Measurements from ENCODE around the gene C10orf88. TPM values are rescaled to one million over a fixed set of nuclear protein-coding genes. Genes with fewer than 3 reads are reported as not detected.
A peak's percentile ranks its signal among the peaks of the same experiment; 100 is the strongest.

C10orf88 gene, protein sequence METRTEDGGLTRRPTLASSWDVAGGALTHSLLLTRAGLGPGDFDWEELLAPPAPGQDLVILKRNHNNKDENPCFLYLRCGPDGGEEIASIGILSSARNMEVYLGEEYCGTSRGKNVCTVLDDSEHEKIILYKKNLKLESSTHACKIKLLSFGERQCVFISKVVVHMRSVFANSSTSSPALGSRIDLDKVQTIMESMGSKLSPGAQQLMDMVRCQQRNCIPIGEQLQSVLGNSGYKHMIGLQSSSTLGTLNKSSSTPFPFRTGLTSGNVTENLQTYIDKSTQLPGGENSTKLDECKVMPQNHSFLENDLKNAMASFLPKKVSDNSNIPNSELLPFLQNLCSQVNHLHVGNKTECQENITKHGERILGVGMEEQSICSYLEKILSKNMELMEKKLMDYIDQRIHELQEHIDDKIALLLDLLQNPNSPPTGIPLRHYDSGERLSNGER
- polyA plus RNA-seq, result 1 to 10 TPM; 3.1 to 4.0 TPM

DNA sequence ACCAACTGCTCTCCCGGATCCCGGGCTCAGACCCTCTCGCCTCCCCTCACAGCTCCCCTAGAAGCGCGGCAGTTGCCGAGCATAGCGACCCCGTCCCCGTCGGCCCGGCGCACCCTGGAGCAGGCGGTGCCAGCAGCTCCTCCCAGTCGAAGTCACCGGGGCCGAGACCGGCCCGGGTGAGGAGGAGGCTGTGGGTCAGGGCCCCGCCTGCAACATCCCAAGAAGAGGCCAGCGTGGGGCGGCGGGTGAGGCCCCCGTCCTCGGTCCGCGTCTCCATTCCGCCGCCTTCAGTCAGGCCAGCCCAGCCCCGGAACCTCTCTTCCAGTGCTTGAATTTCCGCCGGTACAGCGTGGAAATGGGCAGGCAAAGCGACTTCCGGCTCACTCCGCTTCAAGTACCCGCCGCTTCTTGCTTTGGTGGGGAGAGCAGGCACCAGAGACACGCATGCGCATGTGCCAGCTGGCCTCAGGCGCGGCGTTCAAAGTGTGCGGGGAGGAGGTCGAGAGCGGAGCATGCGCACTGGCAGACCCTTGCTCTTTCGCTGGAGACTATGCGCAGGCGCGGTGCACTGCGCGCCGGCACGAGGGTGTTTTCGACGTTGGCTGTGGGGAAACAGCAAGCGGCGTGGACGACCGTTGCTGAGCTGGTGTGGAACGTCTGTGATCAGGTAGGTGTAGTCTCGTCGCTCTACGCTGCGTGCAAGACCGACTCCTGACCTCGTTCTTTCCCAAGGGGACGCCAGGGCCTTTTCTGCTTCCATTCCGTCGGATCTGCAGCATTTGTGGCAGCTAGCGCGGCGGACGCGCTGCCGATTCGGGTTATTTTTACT, at the start of gene C10orf88:
Gene C10orf88, minus strand, starts transcription at position 326 of the 829 bp plus-strand sequence. Its CDS starts 49 bp downstream, at position 277.
- Histone ChIP-seq H3K9me3 (ENCODE audit: control insufficient read depth in 2 of 2, insufficient read depth in 1 of 2, low read depth in 1 of 2, low read length in 1 of 2) (peaks cover 0 to 5% of the 10 kb centered on the region in 2 donors), H3K27ac (ENCODE audit: low read depth in 2 of 2, low read length in 1 of 2) (peak within 1 kb of the TSS; percentile 45 to 92), H3K4me3 (ENCODE audit: low read depth in 1 of 2, low read length in 2 of 2) (peak within 1 kb of the TSS; percentile 74 to 99), H3K4me1 (ENCODE audit: control insufficient read depth in 2 of 2, insufficient read depth in 2 of 2, low read length in 1 of 2) (peaks cover 5% of the 10 kb centered on the region in 2 donors), H3K36me3 (ENCODE audit: control insufficient read depth in 2 of 2, insufficient read depth in 2 of 2, low read length in 1 of 2) (no peaks in the 10 kb centered on the region), H3K27me3 (ENCODE audit: control insufficient read depth in 1 of 2, insufficient read depth in 2 of 2, low read length in 2 of 2) (no peaks in the 10 kb centered on the region)
- WGBS, 2 donors, result 7 to 8% methylated on average over 70 to 77 of the region's 77 CpGs

- Histone ChIP-seq H3K36me3 (ENCODE audit: control insufficient read depth in 2 of 2, insufficient read depth in 2 of 2, low read length in 1 of 2) (no peaks in the 10 kb centered on the region), H3K27me3 (ENCODE audit: control insufficient read depth in 1 of 2, insufficient read depth in 2 of 2, low read length in 2 of 2) (no peaks in the 10 kb centered on the region), H3K4me3 (ENCODE audit: low read depth in 1 of 2, low read length in 2 of 2) (no peak overlapping the region), H3K4me1 (ENCODE audit: control insufficient read depth in 2 of 2, insufficient read depth in 2 of 2, low read length in 1 of 2) (peaks cover 0 to 2% of the 10 kb centered on the region in 2 donors), H3K27ac (ENCODE audit: low read depth in 2 of 2, low read length in 1 of 2) (no peak overlapping the region), H3K9me3 (ENCODE audit: control insufficient read depth in 2 of 2, insufficient read depth in 1 of 2, low read depth in 1 of 2, low read length in 1 of 2) (peaks cover 0 to 2% of the 10 kb centered on the region in 2 donors)
- 98% methylated on average over 2 of the region's 2 CpGs for WGBS, 2 donors
Measured at GRCh38 chr10:123001370-123001769, 47.3 kb upstream of the C10orf88 start.

GRCh38 chr10:123000155-123000554, 46.1 kb upstream of the C10orf88 start:
- Histone ChIP-seq H3K36me3 (ENCODE audit: control insufficient read depth in 2 of 2, insufficient read depth in 2 of 2, low read length in 1 of 2) (peaks cover 4% of the 10 kb centered on the region in 2 donors), H3K4me3 (ENCODE audit: low read depth in 1 of 2, low read length in 2 of 2) (no peak overlapping the region), H3K4me1 (ENCODE audit: control insufficient read depth in 2 of 2, insufficient read depth in 2 of 2, low read length in 1 of 2) (peaks cover 0 to 2% of the 10 kb centered on the region in 2 donors), H3K27me3 (ENCODE audit: control insufficient read depth in 1 of 2, insufficient read depth in 2 of 2, low read length in 2 of 2) (no peaks in the 10 kb centered on the region), H3K27ac (ENCODE audit: low read depth in 2 of 2, low read length in 1 of 2) (no peak overlapping the region), H3K9me3 (ENCODE audit: control insufficient read depth in 2 of 2, insufficient read depth in 1 of 2, low read depth in 1 of 2, low read length in 1 of 2) (peaks cover 0 to 2% of the 10 kb centered on the region in 2 donors)
- 81% methylated on average over 3 of the region's 3 CpGs for WGBS, 2 donors

GRCh38 chr10:122999347-122999746, 45.3 kb upstream of the C10orf88 start:
- Histone ChIP-seq H3K4me3 (ENCODE audit: low read depth in 1 of 2, low read length in 2 of 2) (no peak overlapping the region), H3K9me3 (ENCODE audit: control insufficient read depth in 2 of 2, insufficient read depth in 1 of 2, low read depth in 1 of 2, low read length in 1 of 2) (peaks cover 0 to 2% of the 10 kb centered on the region in 2 donors), H3K27ac (ENCODE audit: low read depth in 2 of 2, low read length in 1 of 2) (no peak overlapping the region), H3K36me3 (ENCODE audit: control insufficient read depth in 2 of 2, insufficient read depth in 2 of 2, low read length in 1 of 2) (peaks cover 4 to 6% of the 10 kb centered on the region in 2 donors), H3K27me3 (ENCODE audit: control insufficient read depth in 1 of 2, insufficient read depth in 2 of 2, low read length in 2 of 2) (no peaks in the 10 kb centered on the region), H3K4me1 (ENCODE audit: control insufficient read depth in 2 of 2, insufficient read depth in 2 of 2, low read length in 1 of 2) (peaks cover 0 to 2% of the 10 kb centered on the region in 2 donors)
- WGBS, 2 donors, result 52 to 53% methylated on average over 3 of the region's 3 CpGs

DNA sequence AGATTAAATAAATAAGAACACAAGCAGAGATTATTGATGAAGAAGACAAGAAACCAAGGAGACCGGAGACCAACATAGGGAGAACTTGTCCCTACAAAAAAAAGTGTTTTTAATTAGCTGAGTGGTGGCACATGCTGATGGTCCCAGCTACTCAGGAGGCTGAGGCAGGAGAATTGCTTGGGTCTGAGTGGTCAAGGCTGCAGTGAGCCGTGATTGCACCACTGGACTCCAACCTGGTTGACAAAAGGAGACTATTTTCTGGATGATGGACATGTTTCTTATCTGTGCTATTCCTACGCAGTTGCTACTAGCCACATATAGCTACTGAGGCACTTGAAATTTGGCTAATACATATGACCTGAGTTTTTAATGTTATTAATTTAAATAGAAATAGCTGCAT, 44.9 kb upstream of the C10orf88 start:
- Histone ChIP-seq H3K36me3 (ENCODE audit: control insufficient read depth in 2 of 2, insufficient read depth in 2 of 2, low read length in 1 of 2) (peaks cover 8 to 10% of the 10 kb centered on the region in 2 donors), H3K4me1 (ENCODE audit: control insufficient read depth in 2 of 2, insufficient read depth in 2 of 2, low read length in 1 of 2) (peaks cover 0 to 2% of the 10 kb centered on the region in 2 donors), H3K27me3 (ENCODE audit: control insufficient read depth in 1 of 2, insufficient read depth in 2 of 2, low read length in 2 of 2) (no peaks in the 10 kb centered on the region), H3K4me3 (ENCODE audit: low read depth in 1 of 2, low read length in 2 of 2) (no peak overlapping the region), H3K27ac (ENCODE audit: low read depth in 2 of 2, low read length in 1 of 2) (no peak overlapping the region), H3K9me3 (ENCODE audit: control insufficient read depth in 2 of 2, insufficient read depth in 1 of 2, low read depth in 1 of 2, low read length in 1 of 2) (peaks cover 0 to 2% of the 10 kb centered on the region in 2 donors)
- 98% methylated on average over 3 of the region's 3 CpGs for WGBS, 2 donors

- Histone ChIP-seq H3K4me3 (ENCODE audit: low read depth in 1 of 2, low read length in 2 of 2) (no peak overlapping the region), H3K27me3 (ENCODE audit: control insufficient read depth in 1 of 2, insufficient read depth in 2 of 2, low read length in 2 of 2) (no peaks in the 10 kb centered on the region), H3K36me3 (ENCODE audit: control insufficient read depth in 2 of 2, insufficient read depth in 2 of 2, low read length in 1 of 2) (peaks cover 10 to 12% of the 10 kb centered on the region in 2 donors), H3K27ac (ENCODE audit: low read depth in 2 of 2, low read length in 1 of 2) (no peak overlapping the region), H3K9me3 (ENCODE audit: control insufficient read depth in 2 of 2, insufficient read depth in 1 of 2, low read depth in 1 of 2, low read length in 1 of 2) (peaks cover 0 to 2% of the 10 kb centered on the region in 2 donors), H3K4me1 (ENCODE audit: control insufficient read depth in 2 of 2, insufficient read depth in 2 of 2, low read length in 1 of 2) (peaks cover 0 to 2% of the 10 kb centered on the region in 2 donors)
- 89% methylated on average over 6 of the region's 6 CpGs for WGBS, 2 donors
Measured at GRCh38 chr10:122998360-122998917, 44.4 kb upstream of the C10orf88 start.

DNA sequence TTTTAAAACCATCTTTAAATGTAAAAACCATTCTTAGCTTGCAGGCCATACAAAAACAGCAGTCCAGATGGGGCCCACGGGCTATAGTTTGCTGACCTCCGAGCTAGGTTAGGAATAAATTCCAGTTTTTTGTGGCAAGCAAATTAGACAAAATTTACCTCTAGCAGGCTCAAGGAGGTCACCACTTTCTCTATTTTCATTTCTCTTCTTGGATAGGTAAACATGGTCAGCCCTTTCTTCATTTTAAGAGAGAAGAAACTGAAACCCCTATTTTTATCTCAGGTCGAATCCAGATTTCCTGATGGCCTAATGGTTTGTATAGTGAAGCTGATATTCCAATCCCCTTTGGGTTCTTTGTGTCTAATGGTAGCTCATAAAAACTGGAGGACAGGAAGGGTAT, 43.8 kb upstream of the C10orf88 start:
- 82 to 86% methylated on average over 3 of the region's 3 CpGs for WGBS, 2 donors
- H3K9me3 ChIP-seq (ENCODE audit: control insufficient read depth in 2 of 2, insufficient read depth in 1 of 2, low read depth in 1 of 2, low read length in 1 of 2), result peaks cover 0 to 2% of the 10 kb centered on the region in 2 donors
- H3K27ac ChIP-seq (ENCODE audit: low read depth in 2 of 2, low read length in 1 of 2), result no peak overlapping the region
- H3K36me3 ChIP-seq (ENCODE audit: control insufficient read depth in 2 of 2, insufficient read depth in 2 of 2, low read length in 1 of 2), result peaks cover 10 to 12% of the 10 kb centered on the region in 2 donors
- H3K4me3 ChIP-seq (ENCODE audit: low read depth in 1 of 2, low read length in 2 of 2), result no peak overlapping the region
- H3K27me3 ChIP-seq (ENCODE audit: control insufficient read depth in 1 of 2, insufficient read depth in 2 of 2, low read length in 2 of 2), result no peaks in the 10 kb centered on the region
- H3K4me1 ChIP-seq (ENCODE audit: control insufficient read depth in 2 of 2, insufficient read depth in 2 of 2, low read length in 1 of 2), result peaks cover 0 to 2% of the 10 kb centered on the region in 2 donors

DNA sequence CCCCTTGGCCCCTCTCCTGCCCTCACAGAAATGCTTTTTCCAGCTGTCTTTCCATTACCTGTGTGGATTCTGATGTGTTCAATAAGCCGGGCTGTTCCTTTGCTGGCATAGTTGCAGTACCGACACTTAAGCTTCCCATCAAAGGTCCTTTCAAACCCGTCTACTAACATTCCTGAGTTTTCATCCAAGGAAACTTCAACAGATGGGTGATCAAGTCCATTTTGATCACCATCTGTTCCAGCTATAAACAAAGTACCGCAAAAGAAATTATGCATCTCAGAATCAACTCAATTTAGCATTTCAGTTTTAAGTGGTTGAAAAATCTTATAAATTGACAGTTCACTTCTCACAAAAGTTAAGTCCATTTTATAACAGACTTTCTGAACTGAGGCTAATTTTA, 41.9 kb upstream of the C10orf88 start:
- Histone ChIP-seq H3K9me3 (ENCODE audit: control insufficient read depth in 2 of 2, insufficient read depth in 1 of 2, low read depth in 1 of 2, low read length in 1 of 2) (peaks cover 0 to 2% of the 10 kb centered on the region in 2 donors), H3K36me3 (ENCODE audit: control insufficient read depth in 2 of 2, insufficient read depth in 2 of 2, low read length in 1 of 2) (peaks cover 10 to 12% of the 10 kb centered on the region in 2 donors), H3K4me3 (ENCODE audit: low read depth in 1 of 2, low read length in 2 of 2) (no peak overlapping the region), H3K27me3 (ENCODE audit: control insufficient read depth in 1 of 2, insufficient read depth in 2 of 2, low read length in 2 of 2) (no peaks in the 10 kb centered on the region), H3K27ac (ENCODE audit: low read depth in 2 of 2, low read length in 1 of 2) (no peak overlapping the region), H3K4me1 (ENCODE audit: control insufficient read depth in 2 of 2, insufficient read depth in 2 of 2, low read length in 1 of 2) (peaks cover 0 to 2% of the 10 kb centered on the region in 2 donors)
- WGBS, 2 donors, result 78 to 84% methylated on average over 4 of the region's 4 CpGs

DNA sequence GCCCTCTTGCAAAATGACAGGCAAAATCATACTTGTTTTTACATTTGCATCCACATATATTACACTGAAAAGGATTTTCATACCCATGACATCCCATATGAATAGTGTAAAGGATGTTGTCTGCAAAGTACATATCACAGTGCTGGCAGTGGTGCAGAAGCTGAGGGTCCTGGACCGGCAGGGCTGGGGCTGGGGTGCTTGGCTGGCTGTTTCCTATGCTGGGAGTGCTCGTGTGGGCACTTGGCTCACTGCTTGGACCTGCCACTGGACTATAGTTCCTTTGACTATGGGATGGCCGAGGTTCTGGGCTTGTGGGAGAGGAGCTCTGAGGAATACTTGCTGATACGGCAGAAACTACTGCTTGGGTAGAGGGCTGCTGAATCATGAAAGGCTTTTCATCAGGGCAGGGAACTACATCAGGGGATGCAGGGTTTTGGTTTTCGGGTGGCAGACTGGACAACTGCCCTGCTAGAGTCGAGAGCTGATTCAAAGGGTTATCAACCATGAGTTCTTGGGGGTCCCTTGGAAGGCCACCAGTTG, 39.8 kb upstream of the C10orf88 start:
- Histone ChIP-seq H3K27me3 (ENCODE audit: control insufficient read depth in 1 of 2, insufficient read depth in 2 of 2, low read length in 2 of 2) (no peaks in the 10 kb centered on the region), H3K4me3 (ENCODE audit: low read depth in 1 of 2, low read length in 2 of 2) (no peak overlapping the region), H3K4me1 (ENCODE audit: control insufficient read depth in 2 of 2, insufficient read depth in 2 of 2, low read length in 1 of 2) (peaks cover 0 to under 1% of the 10 kb centered on the region in 2 donors), H3K27ac (ENCODE audit: low read depth in 2 of 2, low read length in 1 of 2) (no peak overlapping the region), H3K9me3 (ENCODE audit: control insufficient read depth in 2 of 2, insufficient read depth in 1 of 2, low read depth in 1 of 2, low read length in 1 of 2) (peaks cover 0 to 2% of the 10 kb centered on the region in 2 donors), H3K36me3 (ENCODE audit: control insufficient read depth in 2 of 2, insufficient read depth in 2 of 2, low read length in 1 of 2) (peaks cover 10 to 12% of the 10 kb centered on the region in 2 donors)
- 93 to 95% methylated on average over 6 of the region's 6 CpGs for WGBS, 2 donors
